T-helper 17 cell (primary cell): ENCODE measurements around the gene TMEM63A. TPM values are rescaled to one million over a fixed set of nuclear protein-coding genes. Genes with fewer than 3 reads are reported as not detected.

Experiments used
- ATAC-seq: fragments of 150-1000 bp; cut with Tn5 transposase; 2 replicates; pipeline ENCODE4 v1.10.0; 2021; ENCODE audit warnings: mild to moderate bottlenecking, moderate library complexity
- DNase-seq, 3 donors: peaks; one replicate each; pipeline versions ENCODE4 v3.0.0 to v3.0.0-alpha.2; 2020 to 2021
- H3K9me3 ChIP-seq: one replicate; pipeline ENCODE4 v1.7.0; 2013; ENCODE audit warnings: low read length, mild to moderate bottlenecking; ENCODE audit not compliant: control insufficient read depth, poor library complexity, severe bottlenecking
- H3K27ac Mint-ChIP-seq: one replicate; pipeline ENCODE4 v1.8.0; 2022; ENCODE audit warnings: mild to moderate bottlenecking, moderate library complexity, mixed read lengths
- H3K27me3 Mint-ChIP-seq: one replicate; pipeline ENCODE4 v1.8.0; 2022; ENCODE audit warnings: mixed read lengths
- H3K36me3 Mint-ChIP-seq: one replicate; pipeline ENCODE4 v1.8.0; 2022; ENCODE audit warnings: low read depth, mixed read lengths
- H3K4me1 Mint-ChIP-seq: one replicate; pipeline ENCODE4 v1.8.0; 2022; ENCODE audit warnings: mild to moderate bottlenecking, mixed read lengths
- H3K4me3 Mint-ChIP-seq: one replicate; pipeline ENCODE4 v1.8.0; 2022; ENCODE audit warnings: mild to moderate bottlenecking, moderate library complexity, mixed read lengths
- total RNA-seq, 4 donors: library from RNA in 2 of 4; stranded (reverse) in 2 of 4; gene quantifications; one replicate each; pipeline ENCODE4 v1.2.3 and lab custom pipeline; 2022 to 2026

TMEM63A gene
- total RNA-seq, 2 donors from 2014 or later: 269 to 280 TPM

DNA sequence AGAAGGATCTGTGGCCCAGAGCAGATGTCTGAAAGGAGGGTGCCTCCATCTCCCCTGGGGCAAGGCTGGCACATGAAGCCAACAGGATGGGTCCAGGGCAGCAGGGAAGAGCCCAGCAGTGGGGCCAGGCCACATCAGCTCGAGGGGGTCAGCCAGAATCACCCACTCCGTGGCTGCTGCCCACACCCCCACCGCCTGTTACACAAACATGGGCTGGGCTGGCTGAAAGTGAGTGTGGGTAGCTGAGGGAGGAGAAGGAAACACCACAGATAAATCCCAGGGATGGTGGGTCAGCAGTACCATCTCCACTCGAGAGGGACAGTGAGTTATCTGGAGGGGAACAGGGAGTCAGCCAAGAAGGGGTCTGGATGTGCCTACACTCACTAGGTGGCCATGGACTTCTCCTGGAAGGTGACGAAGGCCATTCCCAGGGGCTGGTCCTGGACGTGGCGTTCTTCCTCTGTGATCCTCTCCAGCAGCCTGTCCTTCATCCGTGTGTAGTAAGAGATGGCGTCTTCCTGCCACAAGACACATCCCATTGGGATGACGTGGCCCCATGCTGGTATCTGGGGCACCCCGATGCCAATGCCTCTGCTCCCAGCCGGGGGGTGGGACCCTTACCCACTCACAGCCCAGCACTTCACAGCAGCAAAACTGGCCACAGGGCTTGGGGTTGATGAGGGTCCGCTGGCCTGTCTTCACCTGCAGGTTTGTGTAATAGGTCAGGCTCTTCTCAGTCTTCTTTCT lies 20.2 kb downstream of the TMEM63A start:
- Mint-ChIP-seq H3K27ac (peak overlapping the region; percentile 72), H3K4me1 (peaks cover 31% of the 10 kb centered on the region), H3K36me3 (peaks cover 10% of the 10 kb centered on the region), H3K27me3 (no peaks in the 10 kb centered on the region), H3K4me3 (no peak overlapping the region)
- no peak for DNase-seq
- ATAC-seq: no peak
- no peaks in the 10 kb centered on the region for H3K9me3 ChIP-seq

- Mint-ChIP-seq H3K36me3 (peaks cover 8% of the 10 kb centered on the region), H3K27me3 (no peaks in the 10 kb centered on the region), H3K27ac (no peak overlapping the region), H3K4me1 (peaks cover 26% of the 10 kb centered on the region), H3K4me3 (no peak overlapping the region)
- H3K9me3 ChIP-seq: no peaks in the 10 kb centered on the region
- DNase-seq: no peak
- ATAC-seq: no peak
These were observed 21.2 kb downstream of the TMEM63A start for GRCh38 chr1:225860876-225861441.

DNA sequence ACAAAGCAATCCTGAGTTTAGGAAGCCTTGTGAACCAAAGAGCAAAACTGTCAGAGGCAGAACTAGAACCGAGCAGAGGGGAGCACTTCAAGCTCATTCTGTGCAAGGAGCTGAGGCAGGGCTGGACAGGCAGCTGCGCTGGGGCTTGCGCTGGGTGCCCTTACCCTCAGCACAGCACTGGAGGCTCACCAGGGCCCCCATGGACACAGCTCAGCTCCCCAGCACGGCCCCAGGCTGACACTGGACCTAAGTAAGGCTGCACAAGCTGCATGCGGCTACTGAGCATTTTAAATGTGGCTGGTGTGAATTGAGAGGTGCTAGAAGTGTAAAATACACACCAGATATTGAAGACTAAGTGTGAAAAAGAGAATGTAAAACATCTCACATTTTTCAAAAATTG lies 22.1 kb downstream of the TMEM63A start:
- no peak overlapping the region for H3K4me3 Mint-ChIP-seq
- no peak overlapping the region for H3K27ac Mint-ChIP-seq
- H3K9me3 ChIP-seq: no peaks in the 10 kb centered on the region
- peaks cover 24% of the 10 kb centered on the region for H3K4me1 Mint-ChIP-seq
- H3K36me3 Mint-ChIP-seq: peaks cover 6% of the 10 kb centered on the region
- H3K27me3 Mint-ChIP-seq: no peaks in the 10 kb centered on the region
- DNase-seq (no peak), ATAC-seq (no peak)

DNA sequence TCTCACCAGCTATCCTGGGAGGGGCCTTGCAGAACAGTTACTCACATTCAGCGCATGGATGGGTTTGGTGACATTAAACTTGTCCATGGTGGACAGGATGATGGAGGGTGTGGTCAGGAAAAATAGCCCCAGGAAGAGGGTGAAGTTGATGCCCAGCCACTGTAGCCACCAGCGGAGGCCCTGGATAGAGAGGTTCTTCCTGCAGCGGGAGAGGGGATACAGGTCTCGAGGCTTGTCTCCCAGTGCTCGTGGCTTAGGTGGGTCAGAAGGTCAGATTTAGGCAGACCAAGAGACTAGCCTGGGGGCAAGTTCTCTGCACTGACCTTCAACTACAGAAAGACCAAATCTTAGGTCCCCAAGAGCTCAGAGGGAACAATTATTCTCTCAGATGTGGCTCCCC lies 23.0 kb downstream of the TMEM63A start:
- Mint-ChIP-seq H3K27me3 (no peaks in the 10 kb centered on the region), H3K27ac (no peak overlapping the region), H3K4me1 (peaks cover 30% of the 10 kb centered on the region), H3K36me3 (peaks cover 11% of the 10 kb centered on the region), H3K4me3 (no peak overlapping the region)
- H3K9me3 ChIP-seq: no peaks in the 10 kb centered on the region
- ATAC-seq (no peak), DNase-seq (no peak)

DNA sequence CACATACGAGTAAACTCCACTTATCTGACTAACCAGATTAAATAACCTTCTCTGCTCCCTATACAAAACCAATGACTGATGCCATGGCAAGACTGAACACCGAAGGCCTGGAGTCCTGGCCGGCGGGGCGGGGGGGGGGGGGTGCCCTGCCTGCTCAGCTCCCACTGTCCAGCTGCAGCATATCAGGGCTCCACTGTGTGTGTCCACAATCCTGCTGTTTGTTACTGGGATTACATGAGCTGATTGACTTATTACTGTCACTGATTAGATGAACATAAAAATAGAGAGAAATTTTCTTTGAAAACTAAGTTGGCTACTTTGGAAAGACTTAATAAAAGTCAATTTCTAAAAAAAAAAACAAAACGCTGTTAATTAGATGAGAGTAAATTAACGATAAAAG lies 24.9 kb downstream of the TMEM63A start:
- H3K27ac Mint-ChIP-seq: no peak overlapping the region
- DNase-seq (no peak), ATAC-seq (no peak)
- peaks cover 11% of the 10 kb centered on the region for H3K36me3 Mint-ChIP-seq
- H3K4me1 Mint-ChIP-seq: peaks cover 36% of the 10 kb centered on the region
- H3K27me3 Mint-ChIP-seq: no peaks in the 10 kb centered on the region
- H3K9me3 ChIP-seq: no peaks in the 10 kb centered on the region
- no peak overlapping the region for H3K4me3 Mint-ChIP-seq

DNA sequence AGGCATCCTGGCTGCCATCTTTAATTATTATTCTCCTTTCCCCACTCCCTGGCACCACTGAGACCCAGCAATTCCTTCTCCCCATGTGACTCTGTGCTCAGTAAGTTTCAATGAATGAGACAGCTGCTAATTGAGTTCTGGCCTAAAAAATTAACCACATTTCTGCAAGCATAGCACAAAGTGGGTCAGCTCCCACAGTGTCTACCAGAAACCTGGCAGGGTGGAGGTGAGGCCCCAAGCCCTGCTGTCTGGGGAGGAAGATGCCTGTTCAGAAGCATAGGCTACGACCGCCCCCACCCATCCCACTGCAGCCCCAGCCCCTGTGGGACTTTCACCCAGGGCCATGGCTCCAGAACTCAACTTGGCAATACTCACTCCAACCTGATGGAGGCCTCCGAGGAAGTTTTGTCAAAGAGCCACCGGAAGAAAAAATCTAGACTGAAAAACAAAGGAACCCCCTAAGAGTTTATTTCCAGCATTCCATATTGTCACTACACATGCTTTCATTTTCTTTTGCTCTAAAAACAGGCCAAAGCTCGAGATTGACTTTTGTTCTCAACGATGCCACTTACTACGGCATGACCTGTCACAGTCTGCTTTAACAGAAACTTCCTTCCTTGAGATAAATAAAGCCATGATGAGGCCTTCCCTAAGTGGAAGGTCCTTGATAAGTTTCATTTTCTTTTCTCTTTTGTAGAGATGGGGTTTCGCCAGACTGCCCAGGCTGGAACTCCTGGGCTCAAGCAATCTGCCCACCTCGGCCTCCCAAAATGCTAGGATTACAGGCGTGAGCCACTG lies 26.5 kb downstream of the TMEM63A start:
- H3K27ac Mint-ChIP-seq: peak overlapping the region; percentile 90
- peaks cover 41% of the 10 kb centered on the region for H3K4me1 Mint-ChIP-seq

GRCh38 chr1:225853441-225853840 lies 28.7 kb downstream of the TMEM63A start:
- Mint-ChIP-seq H3K4me3 (no peak overlapping the region), H3K27me3 (no peaks in the 10 kb centered on the region), H3K27ac (peak overlapping the region; percentile 90), H3K4me1 (peaks cover 49% of the 10 kb centered on the region), H3K36me3 (peaks cover 8% of the 10 kb centered on the region)
- no peak for ATAC-seq
- no peak for DNase-seq
- no peaks in the 10 kb centered on the region for H3K9me3 ChIP-seq

More for the DNA sequence above, 26.5 kb downstream of the TMEM63A start:
- Mint-ChIP-seq H3K27me3 (no peaks in the 10 kb centered on the region), H3K4me3 (no peak overlapping the region), H3K36me3 (peaks cover 14% of the 10 kb centered on the region)
- no peak for DNase-seq
- H3K9me3 ChIP-seq: no peaks in the 10 kb centered on the region
- peak; percentile 75 for ATAC-seq

- peak overlapping the region; percentile 25 for H3K4me3 Mint-ChIP-seq
These were observed 29.6 kb downstream of the TMEM63A start for GRCh38 chr1:225852413-225853124.

GRCh38 chr1:225851805-225852204 lies 30.4 kb downstream of the TMEM63A start:
- peaks cover 50% of the 10 kb centered on the region for H3K4me1 Mint-ChIP-seq
- ATAC-seq (no peak), DNase-seq (no peak)
- H3K27me3 Mint-ChIP-seq: no peaks in the 10 kb centered on the region
- peak overlapping the region; percentile 25 for H3K4me3 Mint-ChIP-seq
- H3K36me3 Mint-ChIP-seq: peaks cover 8% of the 10 kb centered on the region
- H3K27ac Mint-ChIP-seq: peak overlapping the region; percentile 90
- H3K9me3 ChIP-seq: no peaks in the 10 kb centered on the region

More at GRCh38 chr1:225852413-225853124, 29.6 kb downstream of the TMEM63A start:
- DNase-seq: no peak
- Mint-ChIP-seq H3K27ac (peak overlapping the region; percentile 90), H3K36me3 (peaks cover 8% of the 10 kb centered on the region), H3K27me3 (no peaks in the 10 kb centered on the region), H3K4me1 (peaks cover 50% of the 10 kb centered on the region)
- ATAC-seq: no peak
- H3K9me3 ChIP-seq: no peaks in the 10 kb centered on the region

- H3K4me3 Mint-ChIP-seq: no peak overlapping the region
- H3K4me1 Mint-ChIP-seq: peaks cover 47% of the 10 kb centered on the region
- no peaks in the 10 kb centered on the region for H3K9me3 ChIP-seq
- ATAC-seq (no peak), DNase-seq (no peak)
- peak overlapping the region; percentile 90 for H3K27ac Mint-ChIP-seq
- H3K36me3 Mint-ChIP-seq: peaks cover 8% of the 10 kb centered on the region
- H3K27me3 Mint-ChIP-seq: no peaks in the 10 kb centered on the region
These were observed 31.8 kb downstream of the TMEM63A start for GRCh38 chr1:225850370-225850769.

GRCh38 chr1:225849925-225850324 lies 32.3 kb downstream of the TMEM63A start:
- H3K4me3 Mint-ChIP-seq: no peak overlapping the region
- H3K27ac Mint-ChIP-seq: peak overlapping the region; percentile 90
- peaks cover 8% of the 10 kb centered on the region for H3K36me3 Mint-ChIP-seq
- H3K27me3 Mint-ChIP-seq: no peaks in the 10 kb centered on the region
- ATAC-seq (no peak), DNase-seq (no peak)
- peaks cover 46% of the 10 kb centered on the region for H3K4me1 Mint-ChIP-seq
- H3K9me3 ChIP-seq: no peaks in the 10 kb centered on the region

- H3K9me3 ChIP-seq: no peaks in the 10 kb centered on the region
- ATAC-seq (peak; percentile 54), DNase-seq (no peak)
- Mint-ChIP-seq H3K4me1 (peaks cover 40% of the 10 kb centered on the region), H3K27ac (peak overlapping the region; percentile 90), H3K27me3 (no peaks in the 10 kb centered on the region), H3K36me3 (peaks cover 2% of the 10 kb centered on the region), H3K4me3 (peak overlapping the region; percentile 1)
These were observed 33.9 kb downstream of the TMEM63A start for GRCh38 chr1:225848030-225848955.
